ENCODE data around the gene OGFRL1.
"Not testable (repeated sequence)": the region's sequence is repeated elsewhere in the genome, so short reads cannot be mapped to it uniquely, and the experiment has no call there.

The OGFRL1 gene

DNA sequence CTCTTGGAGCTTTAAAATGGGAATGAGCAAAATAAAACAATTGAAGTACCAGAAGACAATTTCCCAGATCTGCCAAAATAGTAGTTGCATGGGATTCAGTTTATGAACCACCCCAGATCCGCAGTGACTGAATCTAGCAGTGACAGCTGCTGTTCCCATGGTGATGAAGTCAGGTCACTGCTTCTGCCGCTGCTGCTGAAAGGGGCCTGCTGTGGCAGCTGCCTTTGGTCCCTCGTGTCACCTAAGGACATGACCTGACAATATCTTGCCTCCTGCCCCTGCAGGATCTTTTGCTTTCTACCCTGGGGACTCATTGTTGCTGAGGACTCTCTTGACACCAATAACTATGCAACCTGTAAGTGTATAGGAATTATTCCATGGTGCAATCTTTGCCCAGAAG, 34.3 kb upstream of the OGFRL1 start:
- Histone ChIP-seq H3K27me3 (no peaks in the 10 kb centered on the region), H3K36me3 (no peaks in the 10 kb centered on the region), H4K20me1 (no peaks in the 10 kb centered on the region), H3K4me3 (no peak overlapping the region), H3K9me3 (no peaks in the 10 kb centered on the region), H3K27ac (no peak overlapping the region), H3K9ac (no peak overlapping the region), H3K4me1 (peaks cover 26% of the 10 kb centered on the region), H3K4me2 (no peak overlapping the region)
- TF ChIP-seq Cebpa-rat (IDR thresholded peaks at IDR 0.05) = no peak

DNA sequence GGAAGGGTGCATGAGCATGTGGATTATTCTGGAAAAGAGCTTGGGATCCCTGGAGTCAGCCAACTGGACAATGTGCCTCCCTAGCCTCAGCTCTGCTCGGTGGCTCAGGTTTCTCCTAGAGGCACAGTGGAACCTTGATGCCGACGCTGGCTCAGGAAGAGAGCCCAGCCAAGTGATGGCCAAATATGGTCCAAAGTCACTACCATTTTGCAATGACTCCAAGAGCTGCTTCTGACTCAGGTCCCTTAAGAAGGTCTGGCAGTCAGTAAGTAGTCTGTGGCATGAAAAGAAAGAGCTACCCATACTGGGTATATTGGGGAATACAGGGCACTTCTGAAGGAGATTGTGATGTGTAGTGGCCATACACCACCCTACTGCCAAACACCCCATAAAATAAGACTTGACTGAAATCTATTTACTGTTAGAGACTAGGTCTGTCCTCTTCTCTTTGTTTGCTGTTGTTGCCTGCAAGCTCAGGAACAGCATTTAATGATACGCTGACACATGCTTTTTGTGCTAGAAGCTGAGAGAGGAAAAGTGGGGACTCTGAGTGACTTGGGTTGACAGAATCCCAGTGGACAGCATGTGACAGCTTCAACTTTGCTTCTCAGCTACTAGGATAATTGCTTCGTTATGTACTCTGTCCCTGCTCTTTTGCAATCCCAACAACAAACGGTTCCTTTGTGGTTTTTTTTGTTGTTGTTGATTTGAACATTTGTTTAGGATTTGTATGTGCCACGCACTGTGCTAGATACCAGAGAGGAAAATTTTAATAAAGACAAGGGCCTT, 30.3 kb upstream of the OGFRL1 start:
- Histone ChIP-seq H3K4me3 (no peak overlapping the region), H3K4me1 (no peaks in the 10 kb centered on the region), H3K4me2 (no peak overlapping the region), H3K27me3 (no peaks in the 10 kb centered on the region), H3K36me3 (no peaks in the 10 kb centered on the region), H3K9ac (no peak overlapping the region), H3K9me3 (no peaks in the 10 kb centered on the region), H4K20me1 (no peaks in the 10 kb centered on the region), H3K27ac (no peak overlapping the region)
- no peak for TF ChIP-seq Cebpa-rat (IDR thresholded peaks at IDR 0.05)

DNA sequence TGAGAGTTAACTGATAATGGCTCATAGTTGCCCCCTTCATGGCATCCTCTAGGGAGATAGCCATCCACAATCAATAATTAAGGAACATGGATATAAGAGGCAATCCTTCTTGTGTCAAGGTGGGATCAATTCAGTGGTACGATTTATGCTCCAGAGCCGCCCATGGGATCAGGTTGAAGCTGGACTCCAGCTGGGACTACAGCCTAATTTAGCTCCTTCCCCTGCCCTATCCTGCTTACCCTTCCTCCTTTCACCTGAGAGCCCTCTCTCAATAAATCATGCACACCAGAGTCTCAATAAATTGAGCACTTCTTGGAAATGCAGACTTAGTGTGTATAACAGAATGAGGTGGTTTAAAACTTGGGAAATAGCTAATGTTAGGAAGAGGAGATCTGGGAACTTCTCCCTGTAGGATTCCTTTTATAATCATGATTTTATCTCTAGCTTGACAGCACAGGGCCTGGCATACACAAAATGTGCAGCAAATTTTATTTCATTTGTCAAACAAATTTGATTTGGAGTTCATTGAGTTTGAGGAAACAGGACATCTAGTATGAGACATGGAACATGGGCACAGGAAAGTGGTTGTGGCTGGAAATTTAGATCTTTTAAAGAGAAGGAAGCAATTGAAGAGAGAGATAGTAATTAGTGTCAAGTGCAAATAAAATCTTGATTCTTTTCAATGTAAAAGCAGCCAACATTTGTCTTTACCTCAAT, 28.6 kb upstream of the OGFRL1 start:
- H4K20me1 ChIP-seq = no peaks in the 10 kb centered on the region
- no peak overlapping the region for H3K9ac ChIP-seq
- H3K4me1 ChIP-seq = no peaks in the 10 kb centered on the region
- no peak for TF ChIP-seq Cebpa-rat (IDR thresholded peaks at IDR 0.05)
- H3K27ac ChIP-seq = no peak overlapping the region
- no peaks in the 10 kb centered on the region for H3K9me3 ChIP-seq
- no peaks in the 10 kb centered on the region for H3K27me3 ChIP-seq
- no peak overlapping the region for H3K4me2 ChIP-seq
- no peaks in the 10 kb centered on the region for H3K36me3 ChIP-seq
- H3K4me3 ChIP-seq = no peak overlapping the region

DNA sequence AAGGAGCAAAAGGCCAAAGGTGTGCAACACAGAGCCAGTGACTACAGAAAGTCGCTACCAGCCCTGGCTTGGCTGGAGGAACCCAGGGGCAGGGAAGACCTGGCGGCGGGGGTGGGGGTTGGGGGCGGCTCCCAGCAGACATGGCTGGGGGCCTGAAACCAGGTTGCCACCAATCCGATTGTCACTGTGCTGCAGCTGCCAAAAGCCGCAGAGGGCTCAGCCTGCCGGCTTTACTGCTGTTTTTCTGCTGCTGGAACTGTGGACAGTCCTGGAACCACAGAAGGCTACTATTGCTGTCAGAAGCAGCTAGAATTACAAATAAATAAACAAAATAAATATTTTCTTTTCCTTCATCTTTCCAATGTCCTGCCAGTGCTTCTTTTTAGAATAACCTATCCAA, 25.7 kb upstream of the OGFRL1 start:
- no peak overlapping the region for H3K4me2 ChIP-seq
- H3K9ac ChIP-seq = no peak overlapping the region

DNA sequence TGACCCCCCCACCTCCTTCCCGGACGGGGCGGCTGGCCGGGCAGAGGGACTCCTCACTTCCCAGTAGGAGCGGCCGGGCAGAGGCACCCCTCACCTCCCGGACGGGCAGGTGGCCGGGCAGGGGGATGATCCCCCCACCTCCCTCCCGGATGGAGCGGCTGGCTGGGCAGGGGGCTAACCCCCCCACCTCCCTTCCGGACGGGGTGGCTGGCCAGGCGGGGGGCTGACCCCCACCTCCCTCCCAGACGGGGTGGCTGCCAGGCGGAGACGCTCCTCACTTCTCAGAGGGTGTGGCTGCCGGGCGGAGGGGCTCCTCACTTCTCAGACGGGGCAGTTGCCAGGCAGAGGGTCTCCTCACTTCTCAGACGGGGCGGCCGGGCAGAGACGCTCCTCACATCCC, 22.2 kb upstream of the OGFRL1 start:
- H3K9me3 ChIP-seq = peaks cover 30% of the 10 kb centered on the region
- not testable (repeated sequence) for H3K4me2 ChIP-seq, H4K20me1 ChIP-seq, H3K27me3 ChIP-seq, H3K36me3 ChIP-seq, H3K4me1 ChIP-seq, H3K9ac ChIP-seq, H3K4me3 ChIP-seq, H3K27ac ChIP-seq

More for the DNA sequence above, 25.7 kb upstream of the OGFRL1 start:
- Histone ChIP-seq H3K4me3 (no peak overlapping the region), H3K9me3 (peaks cover 5% of the 10 kb centered on the region; the same call in 1 of the 2 replicates), H3K36me3 (no peaks in the 10 kb centered on the region), H3K27ac (no peak overlapping the region), H3K27me3 (no peaks in the 10 kb centered on the region), H3K4me1 (no peaks in the 10 kb centered on the region), H4K20me1 (no peaks in the 10 kb centered on the region)
- no peak for TF ChIP-seq Cebpa-rat (IDR thresholded peaks at IDR 0.05)

DNA sequence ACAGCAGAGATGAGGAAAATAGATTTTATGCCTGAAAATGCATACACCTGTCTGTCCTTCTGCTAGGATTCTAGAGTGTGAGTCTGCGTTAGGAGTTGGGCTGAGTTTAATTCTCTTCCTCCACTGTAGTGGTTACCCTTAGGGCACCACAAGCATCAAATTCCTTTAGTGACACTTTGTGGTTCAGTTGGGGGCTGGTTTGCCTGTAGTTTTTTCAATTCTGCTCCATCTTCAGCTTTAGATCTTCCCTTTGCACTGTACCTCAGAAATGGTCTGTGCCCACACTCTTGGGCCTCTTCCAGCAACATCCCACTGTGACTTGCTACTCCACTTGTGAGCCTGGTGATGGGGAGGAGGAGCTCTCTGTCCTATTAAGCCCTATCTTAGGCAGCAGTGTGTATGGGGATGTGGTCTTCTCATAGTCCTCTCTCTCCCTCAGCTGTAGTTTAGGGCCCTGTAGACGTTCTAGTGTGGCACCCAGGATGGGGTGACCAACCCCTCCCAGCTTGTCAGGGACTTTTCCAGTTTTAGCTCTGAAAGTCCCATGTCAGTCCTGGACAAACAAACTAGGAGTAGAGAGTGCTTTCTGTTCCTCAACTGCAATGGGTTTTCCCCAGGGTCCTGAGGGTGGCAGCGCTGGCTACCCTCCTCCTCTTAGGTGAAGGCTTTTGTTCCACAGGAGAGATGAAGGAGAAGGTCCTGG, 19.7 kb upstream of the OGFRL1 start:
- peaks cover 35% of the 10 kb centered on the region for H3K9me3 ChIP-seq

DNA sequence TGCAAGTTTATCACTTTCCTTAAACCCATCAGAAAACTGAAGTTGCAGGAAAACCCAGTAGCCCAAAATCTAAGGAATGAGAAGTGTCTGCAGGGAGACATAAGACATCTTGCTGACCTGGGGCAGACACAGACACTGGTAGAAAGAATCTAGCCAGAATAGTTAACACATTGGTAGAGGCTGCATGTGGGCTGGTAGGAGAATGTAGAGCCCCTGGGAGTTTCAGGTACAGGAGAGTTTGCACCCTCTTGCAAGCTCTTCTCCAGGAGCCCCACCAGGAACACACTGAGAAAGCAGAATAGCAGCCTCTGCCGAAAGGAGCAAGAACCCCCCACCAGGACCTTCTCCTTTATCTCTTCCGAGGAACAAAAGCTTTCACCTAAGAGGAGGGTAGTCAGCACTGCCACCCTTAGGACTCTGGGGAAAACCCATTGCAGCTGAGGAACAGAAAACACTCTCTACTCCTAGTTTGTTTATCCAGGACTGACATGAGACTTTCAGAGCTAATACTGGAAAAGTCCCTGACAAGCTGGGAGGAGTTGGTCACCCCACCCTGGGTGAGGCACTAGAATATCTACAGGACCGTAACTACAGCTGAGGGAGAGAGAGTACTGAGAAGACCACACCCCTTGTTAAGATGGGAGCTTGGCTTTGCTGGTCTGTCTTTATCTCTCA, 10.5 kb upstream of the OGFRL1 start:
- TF ChIP-seq Cebpa-rat (IDR thresholded peaks at IDR 0.05) = no peak
- no peak overlapping the region for H3K27ac ChIP-seq
- no peak overlapping the region for H3K4me3 ChIP-seq
- H3K4me1 ChIP-seq = no peaks in the 10 kb centered on the region
- no peaks in the 10 kb centered on the region for H4K20me1 ChIP-seq
- H3K9ac ChIP-seq = no peak overlapping the region
- H3K9me3 ChIP-seq = 0 out of 2 replicates have a peak, but pooled peaks cover 6% of the 10 kb centered on the region
- H3K4me2 ChIP-seq = no peak overlapping the region
- H3K36me3 ChIP-seq = no peaks in the 10 kb centered on the region
- H3K27me3 ChIP-seq = no peaks in the 10 kb centered on the region

More for the DNA sequence above, 19.7 kb upstream of the OGFRL1 start:
- H3K4me1 ChIP-seq = no peaks in the 10 kb centered on the region
- no peak overlapping the region for H3K27ac ChIP-seq
- TF ChIP-seq Cebpa-rat (IDR thresholded peaks at IDR 0.05) = no peak
- H3K4me2 ChIP-seq = no peak overlapping the region
- H3K9ac ChIP-seq = no peak overlapping the region
- H4K20me1 ChIP-seq = no peaks in the 10 kb centered on the region
- no peak overlapping the region for H3K4me3 ChIP-seq
- H3K36me3 ChIP-seq = no peaks in the 10 kb centered on the region
- no peaks in the 10 kb centered on the region for H3K27me3 ChIP-seq

DNA sequence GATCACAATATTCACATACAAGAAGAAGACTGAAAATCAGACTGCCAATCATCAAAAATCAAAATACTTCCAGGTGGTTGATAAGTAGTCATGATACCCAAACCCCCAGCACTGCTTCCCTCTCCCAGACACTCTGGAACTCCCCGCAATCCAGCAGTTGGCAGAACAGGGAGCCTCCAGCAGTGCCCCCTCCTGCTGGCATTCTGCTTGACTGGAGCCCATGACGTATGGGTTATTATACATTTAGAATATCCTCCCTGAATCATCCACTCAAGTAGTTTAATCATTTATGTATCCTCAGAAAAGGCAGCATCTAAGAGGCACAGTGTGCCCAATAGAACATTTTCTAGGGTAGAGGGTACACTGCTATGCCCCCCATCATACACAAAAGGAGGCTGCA, 9.3 kb upstream of the OGFRL1 start:
- Histone ChIP-seq H3K4me3 (no peak overlapping the region), H3K9ac (no peak overlapping the region), H3K9me3 (0 out of 2 replicates have a peak, but pooled peaks cover 6% of the 10 kb centered on the region), H3K4me2 (no peak overlapping the region), H3K27me3 (no peaks in the 10 kb centered on the region), H3K27ac (no peak overlapping the region), H4K20me1 (no peaks in the 10 kb centered on the region), H3K36me3 (no peaks in the 10 kb centered on the region), H3K4me1 (no peaks in the 10 kb centered on the region)
- no peak for TF ChIP-seq Cebpa-rat (IDR thresholded peaks at IDR 0.05)

DNA sequence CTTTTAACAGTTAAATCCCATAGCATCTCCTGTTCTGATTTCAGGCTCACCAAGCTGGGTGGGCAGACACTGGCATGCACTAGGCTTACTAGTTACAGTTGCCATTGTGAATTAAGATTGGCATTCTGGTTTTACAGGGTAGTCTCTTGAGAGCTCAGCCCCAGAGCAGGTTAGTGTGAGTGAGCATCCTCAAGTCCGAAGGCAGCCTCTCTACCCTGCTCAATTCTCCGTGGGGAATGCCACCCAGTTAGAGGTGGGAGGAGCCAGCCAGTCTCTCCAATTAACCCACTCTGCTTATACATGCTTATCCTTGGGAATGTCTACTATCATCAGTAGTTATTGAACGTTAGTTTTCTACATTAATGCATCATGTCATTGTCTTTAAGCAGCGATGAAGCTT, 8.9 kb upstream of the OGFRL1 start:
- no peaks in the 10 kb centered on the region for H3K4me1 ChIP-seq
- H3K27me3 ChIP-seq = no peaks in the 10 kb centered on the region
- no peaks in the 10 kb centered on the region for H3K36me3 ChIP-seq
- H3K27ac ChIP-seq = no peak overlapping the region
- no peak overlapping the region for H3K9ac ChIP-seq
- 0 out of 2 replicates have a peak, but pooled peaks cover 6% of the 10 kb centered on the region for H3K9me3 ChIP-seq
- no peak for TF ChIP-seq Cebpa-rat (IDR thresholded peaks at IDR 0.05)
- H4K20me1 ChIP-seq = no peaks in the 10 kb centered on the region
- H3K4me3 ChIP-seq = no peak overlapping the region
- no peak overlapping the region for H3K4me2 ChIP-seq
